Measurements from ENCODE around the gene PPP6R3. TPM values are rescaled to one million over a fixed set of nuclear protein-coding genes. Genes with fewer than 3 reads are reported as not detected.
A peak's percentile ranks its signal among the peaks of the same experiment; 100 is the strongest.

Gene PPP6R3
- total RNA-seq, 1 donor, result 119 TPM

DNA sequence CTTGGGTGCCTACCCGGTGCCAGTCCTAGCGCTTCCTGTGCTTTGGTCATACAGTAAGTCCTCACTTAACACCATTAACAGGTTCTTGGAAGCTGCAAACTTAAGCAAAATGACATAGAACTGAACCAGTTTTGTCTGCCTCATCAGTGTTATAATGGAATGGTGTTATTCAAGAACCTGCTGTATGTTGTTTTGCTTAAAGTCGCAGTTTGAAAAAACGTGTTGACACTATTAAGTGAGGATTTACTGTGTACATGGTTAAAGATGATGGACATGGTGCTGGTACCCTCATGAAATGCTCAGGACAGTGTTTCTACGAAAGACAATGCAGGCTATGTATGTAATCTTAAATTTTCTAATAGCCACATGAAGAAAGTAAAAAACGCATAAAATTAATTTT, 41.3 kb downstream of the PPP6R3 start:
- TF ChIP-seq, protein P1, sequence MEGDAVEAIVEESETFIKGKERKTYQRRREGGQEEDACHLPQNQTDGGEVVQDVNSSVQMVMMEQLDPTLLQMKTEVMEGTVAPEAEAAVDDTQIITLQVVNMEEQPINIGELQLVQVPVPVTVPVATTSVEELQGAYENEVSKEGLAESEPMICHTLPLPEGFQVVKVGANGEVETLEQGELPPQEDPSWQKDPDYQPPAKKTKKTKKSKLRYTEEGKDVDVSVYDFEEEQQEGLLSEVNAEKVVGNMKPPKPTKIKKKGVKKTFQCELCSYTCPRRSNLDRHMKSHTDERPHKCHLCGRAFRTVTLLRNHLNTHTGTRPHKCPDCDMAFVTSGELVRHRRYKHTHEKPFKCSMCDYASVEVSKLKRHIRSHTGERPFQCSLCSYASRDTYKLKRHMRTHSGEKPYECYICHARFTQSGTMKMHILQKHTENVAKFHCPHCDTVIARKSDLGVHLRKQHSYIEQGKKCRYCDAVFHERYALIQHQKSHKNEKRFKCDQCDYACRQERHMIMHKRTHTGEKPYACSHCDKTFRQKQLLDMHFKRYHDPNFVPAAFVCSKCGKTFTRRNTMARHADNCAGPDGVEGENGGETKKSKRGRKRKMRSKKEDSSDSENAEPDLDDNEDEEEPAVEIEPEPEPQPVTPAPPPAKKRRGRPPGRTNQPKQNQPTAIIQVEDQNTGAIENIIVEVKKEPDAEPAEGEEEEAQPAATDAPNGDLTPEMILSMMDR (IDR thresholded peaks at IDR 0.05; ENCODE audit: insufficient read depth, low read length), result no peak
- no peak for DNase-seq (ENCODE audit: low read depth)
- no peak overlapping the region for H3K4me3 ChIP-seq (ENCODE audit: low read depth, low read length)

DNA sequence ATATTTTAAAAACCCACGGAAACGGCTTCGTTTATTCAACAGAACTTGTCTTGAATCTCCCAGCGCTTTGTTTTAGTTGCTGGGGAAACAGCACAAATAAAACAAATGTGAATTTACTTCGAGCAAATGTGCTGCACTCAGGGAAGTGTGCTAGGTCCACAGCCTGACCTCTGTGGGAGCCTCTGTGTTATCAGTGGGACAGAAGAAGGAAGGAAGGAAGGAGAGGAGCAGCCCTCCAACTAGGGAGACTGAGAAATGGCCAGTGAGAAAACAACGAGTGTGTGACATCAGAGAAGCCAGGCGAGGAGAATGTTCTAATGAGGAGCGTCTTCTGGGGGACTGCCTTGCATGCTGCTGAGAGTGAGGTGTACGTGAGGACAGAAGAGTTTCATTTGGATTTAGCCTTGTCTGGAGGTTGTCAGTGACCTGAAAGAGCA, 42.7 kb downstream of the PPP6R3 start:
- no peak overlapping the region for H3K4me3 ChIP-seq (ENCODE audit: low read depth, low read length)
- DNase-seq (ENCODE audit: low read depth), result no peak
- TF ChIP-seq, protein P1 (IDR thresholded peaks at IDR 0.05; ENCODE audit: insufficient read depth, low read length), result no peak

DNA sequence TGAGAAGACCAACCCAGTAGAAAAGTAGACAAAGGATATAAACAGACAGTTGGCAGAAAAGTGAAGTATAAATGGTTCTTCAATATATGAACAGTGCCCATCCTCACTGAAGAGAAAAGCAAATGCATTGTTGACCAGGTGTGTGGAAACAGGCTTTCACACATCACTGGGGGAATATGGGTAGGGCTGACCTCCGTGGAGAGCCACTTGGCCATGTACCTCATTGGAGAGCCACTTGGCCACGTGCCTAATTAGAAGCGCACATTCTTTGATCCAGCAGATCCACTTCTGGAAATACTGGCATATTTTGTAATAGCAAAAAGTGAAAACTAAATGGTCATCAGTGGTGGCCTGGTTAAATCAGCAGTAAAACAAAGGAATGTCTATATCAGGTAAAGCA, 43.2 kb downstream of the PPP6R3 start:
- no peak overlapping the region for H3K4me3 ChIP-seq (ENCODE audit: low read depth, low read length)
- TF ChIP-seq, protein P1 (IDR thresholded peaks at IDR 0.05; ENCODE audit: insufficient read depth, low read length), result no peak
- DNase-seq (ENCODE audit: low read depth), result no peak

DNA sequence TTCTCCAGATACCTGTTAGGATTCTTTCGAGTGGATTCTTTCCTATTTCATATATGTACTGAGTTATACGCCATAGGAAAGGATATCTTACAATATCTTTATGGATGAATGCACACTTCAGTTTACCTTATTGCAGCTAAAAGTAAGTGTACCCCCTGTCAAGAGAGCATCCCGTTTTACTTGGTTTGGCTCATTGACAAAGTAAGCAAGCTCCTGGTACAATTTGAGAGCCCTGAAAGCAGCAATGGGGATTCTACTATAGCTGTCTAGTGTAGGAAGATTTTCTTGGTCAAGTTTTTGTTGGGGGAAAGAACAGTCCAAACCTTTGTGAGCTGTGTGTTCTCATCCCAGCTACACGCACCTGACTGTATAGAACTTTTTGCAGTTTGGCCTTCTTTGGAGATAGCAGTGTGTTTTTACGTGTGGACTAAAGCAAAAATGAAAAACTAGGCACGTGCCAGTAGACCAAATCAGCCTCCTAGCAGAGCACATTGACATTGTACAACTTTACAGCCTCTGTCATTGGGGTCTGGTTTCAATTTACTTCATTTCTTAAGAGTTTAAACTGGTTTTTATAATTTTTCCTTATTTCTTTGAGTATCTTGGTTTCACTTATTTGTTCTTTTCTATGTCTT, 44.0 kb downstream of the PPP6R3 start:
- TF ChIP-seq, protein P1 (IDR thresholded peaks at IDR 0.05; ENCODE audit: insufficient read depth, low read length), result no peak
- DNase-seq (ENCODE audit: low read depth), result peak; percentile 12
- H3K4me3 ChIP-seq (ENCODE audit: low read depth, low read length), result no peak overlapping the region

DNA sequence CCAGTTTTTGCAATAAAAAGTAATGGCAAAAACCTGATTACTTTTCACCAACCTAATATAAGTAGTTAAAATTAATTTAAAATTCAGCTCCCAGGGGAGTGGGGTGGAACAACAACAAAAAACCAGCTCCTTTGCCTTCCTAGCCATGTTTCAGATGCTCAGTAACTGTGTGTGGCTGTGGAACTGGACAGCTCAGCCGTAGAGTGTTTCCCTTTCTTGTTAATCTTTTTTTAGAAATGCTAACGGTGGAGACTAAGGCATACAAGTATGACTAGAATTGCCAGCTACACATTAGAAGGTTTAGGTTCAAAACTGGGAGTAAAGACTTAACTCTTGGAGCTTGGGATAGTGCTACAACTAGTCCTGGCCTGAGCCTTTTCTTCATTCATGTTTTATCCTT, 45.0 kb downstream of the PPP6R3 start:
- H3K4me3 ChIP-seq (ENCODE audit: low read depth, low read length), result no peak overlapping the region
- TF ChIP-seq, protein P1 (IDR thresholded peaks at IDR 0.05; ENCODE audit: insufficient read depth, low read length), result no peak
- peak; percentile 41 for DNase-seq (ENCODE audit: low read depth)

DNA sequence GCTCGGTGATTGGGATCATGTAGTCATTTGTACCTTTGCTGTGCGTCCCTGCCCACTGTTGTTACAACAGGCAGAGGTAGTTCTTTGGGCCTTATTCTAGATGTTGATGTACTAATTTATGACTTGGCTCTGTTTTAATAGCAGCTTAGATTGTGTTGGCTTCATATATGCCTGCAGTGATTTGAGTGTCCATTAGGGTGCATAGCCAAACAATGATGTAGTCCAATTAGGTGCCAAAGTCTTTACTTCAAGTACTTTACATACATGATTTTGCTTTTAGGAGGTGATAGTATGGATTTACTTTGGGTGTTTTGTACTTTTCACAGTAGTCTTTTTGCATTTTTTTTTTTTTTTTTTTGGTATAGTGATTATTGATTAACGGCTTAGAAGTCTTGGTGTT, 46.4 kb downstream of the PPP6R3 start:
- H3K4me3 ChIP-seq (ENCODE audit: low read depth, low read length), result no peak overlapping the region
- TF ChIP-seq, protein P1 (IDR thresholded peaks at IDR 0.05; ENCODE audit: insufficient read depth, low read length), result peak; percentile 18
- DNase-seq (ENCODE audit: low read depth), result no peak

DNA sequence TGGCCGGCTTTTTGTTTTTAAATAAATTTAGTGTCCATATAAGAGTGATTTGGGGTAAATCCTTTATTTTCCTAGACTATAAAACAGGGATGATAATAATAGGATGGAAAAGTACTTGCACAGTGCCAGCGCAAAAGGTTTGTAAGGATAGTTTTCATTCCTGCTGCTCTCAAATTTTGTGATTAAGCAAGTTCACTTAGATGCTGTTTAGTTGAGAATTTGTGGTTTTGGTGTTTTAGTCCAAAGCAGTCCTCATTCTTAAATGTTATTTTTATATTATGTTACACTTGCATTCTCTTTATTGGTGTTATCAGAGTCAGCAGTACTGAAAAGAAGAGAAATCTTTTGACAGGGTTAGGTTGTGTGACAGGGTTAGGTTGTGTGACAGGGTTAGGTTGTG, 47.9 kb downstream of the PPP6R3 start:
- DNase-seq (ENCODE audit: low read depth), result peak; percentile 39
- TF ChIP-seq, protein P1 (IDR thresholded peaks at IDR 0.05; ENCODE audit: insufficient read depth, low read length), result no peak
- no peak overlapping the region for H3K4me3 ChIP-seq (ENCODE audit: low read depth, low read length)

Measured in fibroblast of the aortic adventitia (primary cell).